Mammary epithelial cell (primary cell): ENCODE measurements around the gene ZCCHC24.

Experiments
- EZH2 ChIP-seq: IDR thresholded peaks from 2 replicates; pipeline ENCODE4 v1.6.1; 2012; ENCODE audit warnings: low read length, inconsistent platforms, borderline replicate concordance
- TF ChIP-seq, protein P1 (sequence below), 2 donors: IDR thresholded peaks in 1 of 2; conservative IDR thresholded peaks in 1 of 2; 2 replicates each; pipeline ENCODE4 v1.5.1; 2011 to 2012; ENCODE audit warnings: inconsistent platforms in 2 of 2, low read length in 2 of 2, mild to moderate bottlenecking in 2 of 2, control low read depth in 1 of 2, low read depth in 1 of 2; ENCODE audit not compliant: insufficient read depth in 1 of 2; ENCODE audit errors: extremely low read depth in 1 of 2

DNA sequence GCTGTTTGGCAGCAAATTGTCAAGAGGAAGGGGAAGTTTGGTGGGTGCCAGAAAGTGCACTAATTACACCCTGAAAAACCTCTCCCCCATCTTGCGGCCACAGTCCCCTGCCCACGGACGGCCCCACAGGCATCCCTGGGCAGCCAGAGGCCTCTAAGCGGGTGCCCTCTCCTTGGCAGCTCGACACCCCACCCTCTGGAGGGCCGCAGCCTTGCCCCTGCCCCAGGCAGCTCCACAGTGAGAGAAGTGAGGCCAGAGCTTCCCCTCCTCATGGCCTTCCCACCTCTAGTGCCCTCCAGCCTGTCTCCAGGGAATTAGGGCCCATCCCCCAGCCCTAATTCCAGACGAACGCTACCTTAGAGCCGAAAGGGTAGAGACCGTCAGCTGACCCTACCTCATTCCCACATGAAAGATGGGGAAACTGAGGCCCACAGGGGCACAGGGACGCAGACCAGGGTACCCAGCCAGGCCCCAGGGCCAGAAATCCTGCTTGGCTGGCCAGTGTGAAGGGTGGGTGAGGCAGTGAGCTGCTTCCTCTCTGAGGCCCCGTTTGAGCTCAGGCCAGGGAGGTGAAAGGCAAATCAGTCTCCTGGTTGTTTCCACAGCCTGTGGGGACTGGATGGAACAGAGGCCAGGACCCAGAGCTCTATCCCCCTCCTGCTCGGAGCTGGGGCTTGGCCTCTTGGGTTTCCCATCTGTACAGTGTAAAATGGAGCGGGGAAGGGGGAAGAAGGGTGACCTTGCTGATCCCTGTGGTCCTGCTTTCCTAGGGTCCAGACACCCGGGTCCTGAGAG is 10.0 kb downstream of the ZCCHC24 start:
- TF ChIP-seq, protein P1, sequence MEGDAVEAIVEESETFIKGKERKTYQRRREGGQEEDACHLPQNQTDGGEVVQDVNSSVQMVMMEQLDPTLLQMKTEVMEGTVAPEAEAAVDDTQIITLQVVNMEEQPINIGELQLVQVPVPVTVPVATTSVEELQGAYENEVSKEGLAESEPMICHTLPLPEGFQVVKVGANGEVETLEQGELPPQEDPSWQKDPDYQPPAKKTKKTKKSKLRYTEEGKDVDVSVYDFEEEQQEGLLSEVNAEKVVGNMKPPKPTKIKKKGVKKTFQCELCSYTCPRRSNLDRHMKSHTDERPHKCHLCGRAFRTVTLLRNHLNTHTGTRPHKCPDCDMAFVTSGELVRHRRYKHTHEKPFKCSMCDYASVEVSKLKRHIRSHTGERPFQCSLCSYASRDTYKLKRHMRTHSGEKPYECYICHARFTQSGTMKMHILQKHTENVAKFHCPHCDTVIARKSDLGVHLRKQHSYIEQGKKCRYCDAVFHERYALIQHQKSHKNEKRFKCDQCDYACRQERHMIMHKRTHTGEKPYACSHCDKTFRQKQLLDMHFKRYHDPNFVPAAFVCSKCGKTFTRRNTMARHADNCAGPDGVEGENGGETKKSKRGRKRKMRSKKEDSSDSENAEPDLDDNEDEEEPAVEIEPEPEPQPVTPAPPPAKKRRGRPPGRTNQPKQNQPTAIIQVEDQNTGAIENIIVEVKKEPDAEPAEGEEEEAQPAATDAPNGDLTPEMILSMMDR (conservative IDR thresholded peaks at IDR 0.05 in 1 of 2, IDR thresholded peaks at IDR 0.05 in 1 of 2; ENCODE audit: extremely low read depth in 1 of 2, insufficient read depth in 1 of 2, low read depth in 1 of 2, low read length in 2 of 2), result no peak
- no peak for TF ChIP-seq EZH2
